ENCODE results near the gene NOVA1.

NOVA1 gene

DNA sequence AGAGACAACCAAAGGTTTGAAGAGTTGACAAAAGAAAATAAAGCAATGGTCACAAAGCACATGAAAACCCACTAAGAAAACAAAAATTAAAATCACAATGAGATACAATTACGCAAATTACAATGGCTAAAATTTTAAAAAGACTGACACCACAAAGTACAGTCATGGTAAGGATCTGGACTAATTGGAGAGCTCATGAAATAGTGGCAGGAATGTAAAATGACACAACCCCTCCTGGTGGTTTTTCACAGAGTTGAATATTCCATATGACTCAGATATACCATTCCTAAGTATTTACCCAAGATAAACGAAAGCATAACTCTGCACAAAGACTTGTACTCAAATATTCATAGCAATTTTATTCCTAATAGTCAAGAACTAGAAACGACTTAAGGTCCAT is 65.9 kb downstream of the NOVA1 start:
- TF ChIP-seq CTCF (IDR thresholded peaks at IDR 0.05; ENCODE audit: low read depth, low read length), result no peak
- H3K4me3 ChIP-seq (ENCODE audit: low read depth, low read length), result no peak overlapping the region

- TF ChIP-seq CTCF (IDR thresholded peaks at IDR 0.05; ENCODE audit: low read depth, low read length), result no peak
Measured at GRCh38 chr14:26528415-26529182, 69.2 kb downstream of the NOVA1 start.

GRCh38 chr14:26527095-26527494 is 70.7 kb downstream of the NOVA1 start:
- no peak for TF ChIP-seq CTCF (IDR thresholded peaks at IDR 0.05; ENCODE audit: low read depth, low read length)

More at GRCh38 chr14:26528415-26529182, 69.2 kb downstream of the NOVA1 start:
- no peak overlapping the region for H3K4me3 ChIP-seq (ENCODE audit: low read depth, low read length)

GRCh38 chr14:26526137-26526536 is 71.7 kb downstream of the NOVA1 start:
- no peak for TF ChIP-seq CTCF (IDR thresholded peaks at IDR 0.05; ENCODE audit: low read depth, low read length)

More at GRCh38 chr14:26527095-26527494, 70.7 kb downstream of the NOVA1 start:
- H3K4me3 ChIP-seq (ENCODE audit: low read depth, low read length), result no peak overlapping the region

DNA sequence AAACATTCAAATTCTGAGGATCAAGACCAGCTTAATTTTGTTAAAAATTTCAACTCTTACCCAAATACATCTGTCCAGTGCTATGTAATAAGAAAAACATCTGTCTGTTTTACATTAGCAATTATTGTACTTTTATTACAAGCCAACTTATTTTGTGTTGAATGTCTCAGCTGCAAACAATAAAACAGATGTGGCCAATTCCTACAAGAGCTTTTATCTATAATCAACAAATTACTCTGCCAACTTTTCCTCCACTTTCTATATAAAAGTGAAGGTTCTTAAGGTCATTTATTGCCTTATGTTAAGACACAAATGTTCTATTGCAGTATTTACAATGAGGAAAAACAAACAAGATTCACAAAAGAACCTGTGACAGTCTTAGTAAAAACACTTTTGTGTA is 72.7 kb downstream of the NOVA1 start:
- no peak for TF ChIP-seq CTCF (IDR thresholded peaks at IDR 0.05; ENCODE audit: low read depth, low read length)
- H3K4me3 ChIP-seq (ENCODE audit: low read depth, low read length), result no peak overlapping the region

More at GRCh38 chr14:26526137-26526536, 71.7 kb downstream of the NOVA1 start:
- no peak overlapping the region for H3K4me3 ChIP-seq (ENCODE audit: low read depth, low read length)

DNA sequence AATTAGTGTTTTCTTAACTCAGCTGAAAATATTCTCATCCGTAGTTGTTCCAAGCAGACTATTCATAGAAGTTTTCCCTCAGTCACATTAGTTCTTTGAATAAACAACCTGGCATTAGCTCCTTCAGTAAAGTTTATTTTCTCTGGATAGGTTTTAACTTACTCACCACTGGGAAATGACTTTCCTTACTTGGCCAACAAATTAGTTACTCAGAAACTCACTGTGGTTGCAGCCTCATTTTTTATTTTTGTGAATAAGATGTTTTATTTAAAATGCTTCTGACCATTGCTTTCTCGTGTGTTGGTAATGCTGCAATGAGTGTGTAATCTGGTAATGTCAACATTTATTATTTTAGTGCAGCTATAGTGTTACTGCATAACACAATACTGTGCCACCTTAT is 74.9 kb downstream of the NOVA1 start:
- no peak for TF ChIP-seq CTCF (IDR thresholded peaks at IDR 0.05; ENCODE audit: low read depth, low read length)
- no peak overlapping the region for H3K4me3 ChIP-seq (ENCODE audit: low read depth, low read length)

GRCh38 chr14:26517771-26518170 is 80.1 kb downstream of the NOVA1 start:
- TF ChIP-seq CTCF (IDR thresholded peaks at IDR 0.05; ENCODE audit: low read depth, low read length), result no peak
- no peak overlapping the region for H3K4me3 ChIP-seq (ENCODE audit: low read depth, low read length)

All from WI38 (cell line).